RPMI7951 (cell line): ENCODE results near the gene EFNA5. TPM values are rescaled to one million over a fixed set of nuclear protein-coding genes. Genes with fewer than 3 reads are reported as not detected.
A peak's percentile ranks its signal among the peaks of the same experiment; 100 is the strongest.

ENCODE experiments used
- DNase-seq: peaks from one replicate; pipeline ENCODE4 v3.0.0-alpha.2; 2012; ENCODE audit warnings: low read depth
- total RNA-seq: library from RNA; depleted of rRNA; stranded (reverse); fragments of >200 nt; shearing (Covaris generic); gene quantifications from 2 replicates; pipeline ENCODE4 v1.2.3, GENCODE V29; 2014

Gene EFNA5
- total RNA-seq, 1 experiment from 2014 or later, result 0.96 TPM

DNA sequence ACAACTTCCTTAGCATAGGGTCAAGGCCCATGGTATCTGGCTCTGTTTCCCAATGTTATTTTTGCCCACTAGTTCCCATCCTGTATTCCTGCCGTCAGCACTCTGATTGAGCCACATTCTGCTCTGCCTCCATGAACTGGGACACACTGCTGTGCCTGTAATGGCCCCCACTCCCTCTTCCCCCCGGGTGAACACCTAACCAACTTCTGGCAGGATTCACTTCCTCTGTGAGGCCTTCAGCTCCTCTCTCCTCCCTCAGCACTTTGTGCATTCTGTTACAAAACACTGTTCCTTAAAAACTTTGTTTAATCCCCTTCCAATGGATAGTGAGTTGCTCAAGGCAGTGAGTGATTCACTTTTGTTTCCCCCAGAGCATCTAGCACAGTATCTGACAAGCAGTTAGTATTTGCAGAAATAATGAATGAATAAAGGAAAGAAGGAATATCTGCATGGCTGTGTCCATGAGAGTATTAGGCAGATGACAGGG is 183.6 kb downstream of the EFNA5 start:
- DNase-seq, result peak; percentile 49

DNA sequence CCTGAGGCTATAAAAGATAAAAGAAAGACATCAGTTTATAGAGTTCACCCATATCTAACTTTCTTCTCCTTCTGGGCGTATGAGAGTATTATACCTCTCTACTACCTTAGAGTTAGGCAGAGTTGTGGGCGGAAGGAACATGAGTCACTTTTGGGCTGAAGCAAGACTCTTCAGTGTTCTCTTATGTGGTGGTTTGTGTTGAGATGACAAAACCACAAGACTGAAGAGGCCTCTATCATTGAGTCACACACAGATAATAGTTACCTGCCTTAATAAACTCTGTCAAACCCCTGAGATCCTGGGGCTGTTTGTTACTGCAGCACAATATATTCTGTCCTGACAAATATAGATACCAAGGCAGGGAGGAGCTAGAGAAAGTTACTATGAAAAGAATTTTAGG is 184.2 kb downstream of the EFNA5 start:
- DNase-seq, result peak; percentile 75

GRCh38 chr5:107485184-107485583 is 185.6 kb downstream of the EFNA5 start:
- DNase-seq, result no peak

- DNase-seq, result no peak
Measured at GRCh38 chr5:107484281-107484680, 186.5 kb downstream of the EFNA5 start.

DNA sequence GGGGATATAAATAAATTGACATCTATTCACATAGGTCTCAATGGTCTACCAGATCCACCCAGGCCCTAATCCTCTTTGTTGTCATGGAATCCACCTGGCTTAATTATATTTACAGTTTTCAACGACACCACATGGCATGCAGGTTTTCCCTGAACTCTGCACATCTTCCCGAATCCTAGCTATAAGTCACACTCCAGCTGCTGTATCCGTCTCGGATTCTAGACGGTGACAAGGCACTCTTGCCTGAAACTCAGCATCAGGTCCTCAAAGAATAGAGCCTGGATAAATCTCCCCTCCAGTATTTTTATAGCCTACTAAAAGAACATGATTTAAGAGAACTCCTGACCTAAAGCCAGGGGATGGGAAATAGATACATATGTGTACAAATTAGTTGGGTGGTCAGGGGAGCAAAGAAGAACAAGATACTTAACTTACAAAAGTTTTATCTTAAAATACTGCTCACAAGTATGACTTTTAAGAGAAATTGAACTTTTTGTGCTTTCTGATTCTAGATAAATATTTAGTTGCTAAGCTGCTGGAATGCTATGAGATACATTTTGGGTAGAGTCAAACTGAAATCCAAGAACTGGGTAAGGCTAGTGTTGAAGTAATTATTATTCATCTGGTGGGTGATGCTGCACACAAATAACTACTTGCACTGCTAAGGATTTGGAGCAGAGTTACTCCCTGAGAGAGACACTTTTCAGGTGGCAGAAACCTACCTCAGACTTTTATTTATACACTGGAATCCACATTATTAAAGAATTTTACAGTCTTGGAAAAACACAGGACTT is 187.3 kb downstream of the EFNA5 start:
- DNase-seq, result no peak

DNA sequence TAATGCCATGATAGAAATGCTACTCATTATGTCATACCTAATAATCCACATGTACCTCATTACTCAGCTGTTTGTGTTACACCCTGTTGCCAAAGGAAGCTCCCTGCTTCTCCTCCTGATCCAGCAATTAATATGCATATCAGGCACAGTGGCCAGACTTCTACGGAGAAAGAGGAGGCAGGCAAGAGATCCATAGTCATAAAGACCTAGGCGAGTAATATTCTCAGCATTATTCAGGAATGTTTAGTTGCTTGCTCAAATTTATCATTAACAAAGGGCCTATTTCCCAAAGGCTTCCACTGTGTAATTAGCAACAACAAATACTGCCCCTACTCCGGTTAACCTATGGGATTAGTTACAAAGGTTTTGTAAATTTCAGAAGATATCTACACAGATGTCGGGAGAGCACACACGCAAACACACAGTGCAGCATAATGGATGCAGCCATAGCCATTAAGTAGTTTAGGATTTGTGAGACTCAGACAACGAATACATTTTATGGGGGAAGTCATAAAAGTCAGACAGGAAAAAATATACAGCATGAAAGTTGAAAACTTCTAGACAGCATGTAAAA is 192.6 kb downstream of the EFNA5 start:
- DNase-seq, result no peak

DNA sequence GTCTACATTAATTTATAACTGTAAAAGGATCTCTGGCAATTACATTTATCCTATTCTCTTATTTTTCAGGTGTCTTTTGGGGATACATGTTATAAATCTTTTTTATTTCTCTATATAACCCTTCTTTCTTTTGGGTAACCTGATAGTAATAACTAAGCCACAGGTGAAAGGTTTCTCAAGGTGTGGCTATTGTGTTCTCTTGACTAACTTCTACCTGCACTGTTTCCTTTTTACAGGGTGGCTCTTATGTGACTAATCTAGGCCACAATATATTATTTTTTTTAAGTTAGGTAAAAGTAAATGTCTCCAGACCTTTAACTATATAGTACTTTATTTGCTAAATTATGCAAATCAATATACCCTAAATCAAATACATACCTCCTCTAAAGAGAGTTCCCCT is 193.2 kb downstream of the EFNA5 start:
- no peak for DNase-seq

GRCh38 chr5:107476783-107477182 is 194.0 kb downstream of the EFNA5 start:
- no peak for DNase-seq

GRCh38 chr5:107474716-107475489 is 195.8 kb downstream of the EFNA5 start:
- DNase-seq, result peak; percentile 40

- DNase-seq, result peak; percentile 25
Measured at GRCh38 chr5:107474361-107474715, 196.4 kb downstream of the EFNA5 start.

- DNase-seq, result no peak
Measured at GRCh38 chr5:107472620-107473064, 198.1 kb downstream of the EFNA5 start.

DNA sequence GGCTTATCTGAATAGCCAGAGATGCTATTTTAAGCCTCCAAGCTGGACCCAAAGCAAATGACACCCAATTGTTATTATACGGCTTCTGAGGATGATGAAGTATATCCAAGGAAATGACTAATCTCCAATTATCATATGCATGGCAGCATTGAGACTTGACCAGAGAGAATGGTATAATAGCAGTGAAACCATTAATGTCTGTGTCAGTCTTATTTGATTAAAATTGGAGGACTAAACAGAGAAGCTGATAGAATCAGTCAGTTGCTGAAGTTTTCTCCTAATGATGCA is 200.5 kb downstream of the EFNA5 start:
- DNase-seq, result peak; percentile 80

- DNase-seq, result peak; percentile 90
Measured at GRCh38 chr5:107469485-107470294, 201.0 kb downstream of the EFNA5 start.

DNA sequence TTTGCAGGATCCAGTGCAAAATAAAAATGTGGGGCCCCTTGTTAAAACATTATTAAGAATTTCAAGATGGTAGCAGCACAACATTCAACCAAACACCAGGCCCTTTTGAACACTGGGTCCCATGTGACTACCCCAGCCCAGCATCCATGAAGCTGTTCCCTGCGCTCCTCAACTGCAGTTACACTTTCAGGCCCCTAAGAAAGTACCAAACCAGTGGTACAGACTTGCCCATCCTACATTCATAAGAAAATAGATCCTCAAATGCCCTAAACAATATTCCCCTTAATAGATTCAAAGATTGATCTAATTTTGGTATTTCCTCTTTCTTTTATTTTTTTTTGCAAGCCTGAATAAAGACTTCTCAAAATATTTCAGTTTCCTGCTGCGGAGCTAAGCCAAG is 201.7 kb downstream of the EFNA5 start:
- no peak for DNase-seq

DNA sequence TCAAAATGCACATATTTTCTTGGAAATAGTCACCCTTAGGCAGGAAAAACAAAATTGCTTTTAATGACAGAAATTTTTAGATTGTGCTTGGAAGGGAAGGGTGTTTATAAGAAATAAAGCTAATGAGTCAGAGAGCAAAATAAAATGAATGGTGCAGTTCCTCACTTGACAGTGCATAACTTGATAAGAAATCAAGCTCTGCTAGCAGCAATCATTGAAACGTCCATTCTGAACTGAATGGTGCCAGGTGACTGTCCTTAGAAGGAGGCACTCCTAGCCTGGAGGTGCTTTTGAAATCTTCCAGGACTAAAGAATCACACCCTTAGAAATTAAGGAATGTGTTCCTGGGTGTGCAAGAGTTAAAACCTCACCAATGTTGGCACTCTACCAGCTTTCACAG is 202.5 kb downstream of the EFNA5 start:
- DNase-seq, result no peak

DNA sequence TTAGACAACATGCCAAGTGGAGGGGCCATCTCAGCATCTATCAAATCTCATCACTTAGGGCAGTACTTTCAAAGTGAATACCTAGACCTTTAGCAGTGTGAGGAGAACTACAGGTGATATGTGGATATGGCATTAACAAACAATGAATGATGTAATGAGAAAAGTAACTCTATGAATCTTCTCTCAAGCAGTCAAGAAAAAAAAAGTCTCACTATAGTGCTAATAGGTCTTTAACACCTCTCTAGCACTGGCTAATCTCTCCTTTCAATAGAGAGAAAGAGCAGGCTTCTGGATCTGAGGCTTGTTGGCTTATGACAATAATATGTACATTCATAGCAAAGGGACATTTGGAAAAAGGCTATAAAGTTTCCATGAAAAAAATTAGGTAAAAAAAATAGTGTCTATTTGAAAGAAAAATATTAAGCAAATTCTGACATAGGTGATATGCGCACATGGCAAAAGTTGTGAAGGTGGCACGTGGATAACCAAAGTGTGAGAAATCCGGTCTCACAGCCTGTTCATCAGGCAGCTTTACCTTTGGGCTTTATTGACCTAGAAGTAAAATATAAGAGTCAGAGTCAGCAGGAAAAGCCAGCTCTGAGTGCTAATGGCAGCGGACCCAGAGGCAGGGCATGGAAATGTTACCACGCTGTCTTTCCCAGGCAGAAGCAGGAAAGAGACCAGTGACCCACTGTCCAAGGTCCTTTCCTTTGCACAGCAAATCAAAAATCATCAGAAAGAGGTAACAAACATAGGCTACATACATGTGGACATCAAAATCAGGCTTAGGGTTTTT is 203.4 kb downstream of the EFNA5 start:
- no peak for DNase-seq

GRCh38 chr5:107466233-107466769 is 204.4 kb downstream of the EFNA5 start:
- DNase-seq, result peak; percentile 66

DNA sequence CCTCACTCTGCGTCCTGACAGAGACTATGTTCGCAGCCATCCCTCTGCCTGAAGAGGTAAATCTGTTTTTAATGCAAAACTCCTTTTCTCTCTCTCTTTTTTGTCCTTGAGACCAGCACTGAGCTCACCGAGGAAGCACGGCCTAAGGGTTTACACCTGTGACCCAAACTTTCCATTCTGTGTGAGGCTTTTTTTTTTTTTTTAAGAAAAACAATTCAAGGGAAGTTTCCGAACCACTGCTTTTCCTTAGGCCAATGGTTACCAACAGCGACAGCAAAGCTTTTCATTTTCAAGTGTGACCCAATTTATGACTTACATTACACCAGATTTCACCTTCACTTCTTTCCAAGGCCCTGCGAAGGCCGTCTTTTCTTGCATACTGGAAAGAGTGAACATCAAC is 205.9 kb downstream of the EFNA5 start:
- no peak for DNase-seq

DNA sequence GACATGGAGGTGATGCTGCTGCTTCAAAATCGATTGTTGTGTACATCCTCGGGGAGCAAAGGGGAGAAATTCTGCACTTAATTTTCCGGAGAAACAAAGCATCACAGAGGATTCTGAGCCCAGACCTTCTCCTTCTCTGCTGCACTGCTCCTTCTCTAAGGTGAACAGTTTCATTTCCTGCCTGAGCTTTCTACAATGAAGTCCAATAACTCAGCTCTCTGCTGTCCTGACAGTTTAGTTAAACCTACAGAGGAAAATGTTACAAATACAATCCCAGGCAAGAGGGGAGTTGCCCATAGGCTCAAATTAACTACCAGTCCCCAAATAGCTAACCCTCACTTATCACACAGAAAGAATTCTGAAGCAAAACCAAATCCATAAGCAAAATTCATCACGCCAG is 206.3 kb downstream of the EFNA5 start:
- no peak for DNase-seq

GRCh38 chr5:107463731-107464130 is 207.0 kb downstream of the EFNA5 start:
- no peak for DNase-seq

- no peak for DNase-seq
Measured at GRCh38 chr5:107461770-107462169, 209.0 kb downstream of the EFNA5 start.
